ENCODE data around the gene BRAF.
A peak's percentile ranks its signal among the peaks of the same experiment; 100 is the strongest.
"Not testable (repeated sequence)": the region's sequence is repeated elsewhere in the genome, so short reads cannot be mapped to it uniquely, and the experiment has no call there.

The BRAF gene

GRCh38 chr7:140917258-140917657, 7.5 kb downstream of the BRAF start:
- no peak for DNase-seq

DNA sequence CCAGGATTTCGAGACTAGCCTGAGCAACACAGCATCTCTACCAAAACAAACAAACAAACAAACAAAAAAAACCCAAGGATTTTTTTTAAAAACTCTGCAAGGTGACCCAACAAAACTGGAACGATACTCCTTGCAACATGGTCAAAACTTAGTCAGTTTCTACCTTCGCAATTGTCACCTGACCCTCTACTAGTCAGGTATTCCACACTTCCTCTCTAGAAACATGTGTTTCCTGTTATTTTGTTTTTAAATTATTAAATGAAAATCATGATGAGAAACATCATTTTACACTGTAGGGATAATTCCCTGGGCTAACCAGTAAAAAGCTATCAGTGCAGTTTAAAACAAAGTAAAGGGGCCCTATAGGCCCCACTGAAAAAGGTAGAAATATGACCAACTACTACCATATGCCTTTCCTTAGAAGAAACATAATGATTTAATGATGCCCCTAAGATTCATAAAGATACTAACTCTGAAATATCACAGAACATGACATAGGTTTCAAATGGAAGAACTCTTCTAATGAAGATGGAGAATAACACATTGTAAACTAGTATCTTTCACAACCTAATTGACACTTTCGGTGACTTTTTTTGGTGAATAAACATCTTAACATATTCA, 8.7 kb downstream of the BRAF start:
- no peak for DNase-seq

- no peak for DNase-seq
Observed at GRCh38 chr7:140914083-140914482, 10.6 kb downstream of the BRAF start.

DNA sequence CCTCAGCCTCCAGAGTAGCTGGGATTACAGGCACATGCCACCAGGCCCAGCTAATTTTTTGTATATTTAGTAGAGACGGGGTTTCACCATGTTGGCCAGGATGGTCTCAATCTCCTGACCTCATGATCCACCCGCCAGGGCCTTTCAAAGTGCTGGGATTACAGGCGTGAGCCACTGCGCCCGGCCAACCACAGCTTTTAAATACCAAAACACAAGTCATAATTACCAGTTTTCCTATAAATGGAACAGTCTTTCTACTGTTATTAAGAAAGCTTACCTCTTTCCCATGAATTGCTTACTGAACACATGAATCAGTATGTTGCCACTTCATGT, 11.2 kb downstream of the BRAF start:
- not testable (repeated sequence) for DNase-seq

DNA sequence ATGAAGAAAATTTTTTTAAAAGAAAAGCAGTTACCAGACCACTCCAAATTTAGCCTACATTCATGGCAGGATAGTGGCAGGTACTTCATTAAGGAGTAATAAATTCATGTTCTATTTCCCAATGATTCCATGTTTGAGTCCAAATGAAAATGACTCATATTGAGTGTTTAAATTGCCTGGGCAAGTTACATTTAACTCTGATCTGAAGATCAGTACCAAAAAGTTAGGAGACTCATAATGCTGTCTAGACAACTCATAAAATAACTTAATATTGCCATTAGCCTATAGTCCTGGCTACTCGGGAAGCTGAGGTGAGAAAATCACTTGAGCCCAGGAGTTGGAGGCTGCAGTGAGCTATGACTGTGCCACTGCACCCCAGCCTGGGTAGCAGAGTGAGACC, 13.0 kb downstream of the BRAF start:
- no peak for DNase-seq

- DNase-seq: no peak
Observed at GRCh38 chr7:140909476-140910161, 15.1 kb downstream of the BRAF start.

DNA sequence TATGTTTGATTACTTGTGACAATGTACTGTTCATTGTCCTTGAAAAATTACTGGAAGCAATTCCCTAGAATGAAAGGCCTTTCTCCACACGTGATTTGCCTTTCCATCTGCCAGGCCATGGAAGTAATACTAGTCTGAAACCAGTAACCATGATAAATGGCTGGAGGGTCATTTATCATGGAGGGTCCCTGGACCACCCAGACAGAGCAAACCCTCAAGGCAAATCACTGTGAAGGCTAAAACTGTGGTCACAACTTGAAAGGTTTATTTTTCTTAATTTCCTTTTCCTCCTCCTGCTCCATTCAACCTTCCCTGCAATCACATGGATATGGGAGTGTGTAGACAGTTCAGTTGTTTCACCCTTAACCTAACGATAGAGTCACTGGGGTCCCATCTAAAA, 16.4 kb downstream of the BRAF start:
- DNase-seq: no peak

DNA sequence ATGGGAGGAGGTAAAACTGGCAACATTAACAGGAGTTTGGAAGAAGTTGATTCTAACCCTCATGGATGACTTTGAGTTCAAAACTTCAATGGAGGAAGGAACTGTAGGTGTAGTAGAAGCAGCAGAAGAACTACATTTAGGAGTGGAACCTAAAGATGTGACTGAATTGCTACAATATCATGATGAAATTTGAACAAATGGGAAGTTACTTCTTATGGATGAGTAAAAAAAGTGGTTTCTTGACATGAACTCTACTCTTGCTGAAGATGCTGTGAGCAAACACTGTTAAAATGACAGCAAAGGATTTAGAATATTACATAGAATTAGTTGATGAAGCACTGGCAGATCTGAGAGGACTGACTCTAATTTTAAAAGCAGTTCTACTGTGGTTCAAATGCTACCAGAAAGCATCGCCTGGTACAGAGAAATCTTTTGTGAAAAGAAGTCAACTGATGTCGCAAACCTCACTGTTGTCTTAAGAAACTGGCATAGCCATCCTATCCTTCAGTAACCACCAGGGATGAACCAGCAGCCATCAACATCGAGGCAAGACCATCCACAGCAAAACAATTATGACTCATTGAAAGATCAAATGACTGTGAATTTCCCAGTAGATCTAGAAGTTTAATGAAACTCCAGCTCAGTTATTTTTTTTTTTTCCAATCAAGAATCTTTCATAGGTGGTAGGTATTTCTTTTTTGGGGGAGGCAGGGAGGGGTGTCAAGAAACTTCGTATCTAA, 20.8 kb downstream of the BRAF start:
- DNase-seq: no peak

GRCh38 chr7:140902303-140902953, 22.3 kb downstream of the BRAF start:
- DNase-seq: no peak

- DNase-seq: no peak
Observed at GRCh38 chr7:140901941-140902302, 22.8 kb downstream of the BRAF start.

DNA sequence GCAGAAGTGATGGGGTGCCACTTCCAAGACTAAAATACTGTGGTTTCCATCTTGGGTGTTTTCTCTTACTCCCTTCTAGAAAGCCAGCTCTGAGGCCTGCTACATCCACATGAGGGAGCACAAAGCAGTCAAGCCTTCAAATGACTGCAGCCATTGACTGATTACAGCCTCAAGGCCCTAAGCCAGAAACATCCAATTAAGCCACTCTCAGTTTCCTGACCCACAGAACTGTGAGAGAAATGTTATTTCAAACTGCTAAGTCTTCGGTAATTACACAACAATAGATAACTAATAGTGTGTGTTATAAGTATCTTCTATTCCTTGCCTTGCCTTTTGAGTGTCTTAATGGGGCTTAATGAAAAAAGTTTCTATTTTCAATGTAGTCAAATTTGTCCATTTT, 24.8 kb downstream of the BRAF start:
- DNase-seq: peak; percentile 23 to 46

DNA sequence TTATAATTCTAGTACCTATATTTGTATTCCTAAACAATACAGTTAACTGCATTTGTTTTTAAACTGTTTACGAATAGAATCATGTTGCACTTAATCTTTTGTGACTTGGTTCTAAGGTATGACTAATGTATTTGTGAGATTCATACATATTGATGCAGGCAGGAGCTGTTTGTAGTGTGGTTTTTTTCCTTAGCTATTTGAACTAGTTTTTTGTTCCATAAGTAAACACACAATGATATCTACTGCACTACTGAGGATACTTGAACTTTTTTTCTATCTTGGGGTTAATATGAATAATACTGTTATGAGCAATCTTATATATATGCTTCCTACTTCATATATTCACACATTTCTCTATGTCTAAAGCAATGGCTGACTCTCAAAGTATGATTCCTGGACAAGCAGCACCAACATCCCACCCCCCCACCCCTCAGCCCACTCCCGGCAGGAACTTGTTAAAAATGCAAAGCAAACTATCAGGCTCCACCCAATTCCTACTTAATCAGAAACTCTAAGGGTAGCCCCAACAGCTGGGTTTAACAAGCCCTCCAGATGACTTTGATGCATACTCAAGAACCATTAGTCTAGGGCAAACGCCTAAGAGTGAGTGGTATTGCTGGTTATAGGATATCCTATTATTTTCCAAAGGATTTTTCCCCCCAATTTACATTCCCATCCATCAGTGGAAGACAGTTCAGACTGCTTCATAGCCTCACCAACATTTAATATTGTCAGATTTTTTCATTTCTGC, 25.8 kb downstream of the BRAF start:
- no peak for DNase-seq

DNA sequence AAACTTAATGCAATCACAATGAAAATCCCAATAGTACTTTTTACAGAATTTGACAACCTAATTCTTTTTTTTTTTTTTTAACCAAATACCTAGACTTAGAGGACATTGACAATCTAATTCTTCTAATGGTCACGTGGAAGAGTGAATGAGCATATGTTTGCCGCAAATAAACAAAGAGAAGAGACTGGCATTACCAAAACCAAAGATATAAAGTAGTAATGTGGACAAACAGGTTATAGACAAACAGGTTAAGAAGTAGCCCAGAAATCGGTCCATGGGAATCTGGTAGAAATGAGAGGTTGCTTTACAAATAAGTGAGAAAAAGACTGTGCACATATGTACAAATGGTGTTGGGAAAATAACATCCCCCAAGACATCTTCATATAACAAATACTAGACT, 27.7 kb downstream of the BRAF start:
- DNase-seq: no peak

- DNase-seq: peak; percentile 33 to 65
Observed at GRCh38 chr7:140889645-140890044, 35.1 kb downstream of the BRAF start.

GRCh38 chr7:140889150-140889549, 35.6 kb downstream of the BRAF start:
- DNase-seq: no peak

DNA sequence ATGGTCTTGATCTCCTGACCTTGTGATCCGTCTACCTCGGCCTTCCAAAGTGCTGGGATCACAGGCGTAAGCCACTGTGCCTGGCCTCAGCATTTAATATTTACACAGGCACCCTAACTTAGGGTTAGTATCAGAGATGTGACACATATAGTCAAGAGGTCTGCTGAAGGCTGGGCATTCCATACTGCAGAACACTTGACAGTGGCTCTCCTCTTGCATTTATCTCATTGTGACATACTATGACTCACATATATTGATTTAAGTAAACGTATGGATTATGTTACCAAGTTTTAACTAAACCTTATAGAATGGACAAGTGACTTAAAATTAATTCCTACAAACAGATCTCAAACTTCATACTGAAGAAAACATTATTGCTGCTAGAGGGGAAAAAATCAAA, 36.6 kb downstream of the BRAF start:
- no peak for DNase-seq

GRCh38 chr7:140885735-140886334, 38.9 kb downstream of the BRAF start:
- DNase-seq: no peak

GRCh38 chr7:140883378-140883777, 41.4 kb downstream of the BRAF start:
- DNase-seq: no peak

- DNase-seq: not testable (repeated sequence)
Observed at GRCh38 chr7:140882834-140883233, 41.9 kb downstream of the BRAF start.

DNA sequence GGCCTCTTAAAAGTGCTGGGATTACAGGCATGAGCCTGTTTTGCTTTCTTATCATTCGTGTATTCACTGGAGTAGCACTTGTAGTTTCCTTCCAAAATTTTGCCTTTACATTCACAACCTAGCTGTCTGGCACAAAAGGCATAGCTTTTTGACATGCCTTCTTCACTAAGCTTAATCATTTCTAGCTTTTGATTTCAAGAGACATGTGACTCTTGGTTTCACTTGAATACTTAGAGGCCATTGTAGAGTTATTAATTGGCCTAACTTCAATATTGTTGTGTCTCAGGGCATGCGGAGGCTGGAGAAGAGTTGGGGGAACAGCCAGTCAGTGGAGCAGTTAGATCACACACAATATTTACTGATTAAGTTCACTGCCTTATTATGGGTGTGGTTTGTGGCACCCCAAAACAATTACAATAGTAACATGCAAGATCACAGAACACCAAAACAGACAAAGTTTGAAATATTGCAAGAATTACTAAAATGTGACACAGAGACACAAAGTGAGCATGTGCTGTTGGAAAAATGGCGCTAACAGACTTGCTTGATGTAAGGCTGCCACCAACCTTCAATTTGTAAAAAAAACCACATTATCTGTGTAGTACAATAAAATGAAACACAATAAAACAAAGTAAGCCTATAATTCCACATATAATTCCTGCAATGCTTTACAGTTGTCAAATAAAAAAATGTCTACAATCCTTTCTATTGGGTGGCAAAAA, 43.1 kb downstream of the BRAF start:
- DNase-seq: no peak

DNA sequence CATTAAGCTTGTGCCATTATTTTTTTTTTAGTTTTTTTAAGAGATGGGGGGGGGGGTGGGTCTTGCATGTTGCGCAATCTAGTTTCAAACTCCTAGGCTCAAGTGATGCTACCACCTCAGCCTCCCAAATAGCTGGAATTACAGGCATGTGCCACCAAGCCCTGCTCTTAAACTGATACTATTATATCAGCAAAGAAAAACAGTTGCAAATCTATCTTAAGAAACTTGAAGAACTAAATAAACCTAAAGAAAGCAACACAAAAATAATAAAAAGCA, 47.5 kb downstream of the BRAF start:
- no peak for DNase-seq

DNA sequence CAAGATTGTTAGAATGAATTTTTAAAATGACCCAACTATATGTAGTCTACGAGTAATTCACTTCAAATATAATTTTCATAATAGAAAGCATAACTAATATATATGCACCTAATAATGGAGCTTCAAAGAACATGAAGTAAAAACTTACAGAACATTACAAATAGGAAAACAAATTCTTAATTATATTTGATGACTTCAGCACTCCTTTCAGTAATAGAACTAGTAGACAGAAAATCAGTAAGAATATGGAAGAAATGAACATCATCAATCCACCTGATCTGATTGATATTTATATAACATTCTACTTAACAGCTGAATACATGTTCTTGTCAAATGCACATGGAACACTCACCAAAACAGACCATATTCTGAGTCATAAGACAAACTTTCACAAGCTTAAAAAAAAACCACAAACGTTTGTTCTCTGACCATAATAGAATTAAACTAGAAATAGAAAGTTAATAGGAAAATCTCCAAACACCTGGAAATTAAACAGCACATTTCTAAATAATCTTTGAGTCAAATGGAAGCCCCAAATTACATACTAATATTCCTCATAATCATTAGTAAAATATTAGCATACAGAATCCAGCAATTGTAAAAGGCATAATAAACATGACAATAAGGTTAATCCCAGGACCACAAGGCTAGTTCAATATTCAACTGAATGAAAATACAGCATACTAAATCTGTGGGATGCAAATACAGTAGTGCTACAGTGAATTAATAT, 48.0 kb downstream of the BRAF start:
- no peak for DNase-seq

All from NCI-H446 (cell line).